ENCODE measurements around the gene VNN1. TPM values are rescaled to one million over a fixed set of nuclear protein-coding genes. Genes with fewer than 3 reads are reported as not detected.
"Not testable (repeated sequence)": the region's sequence is repeated elsewhere in the genome, so short reads cannot be mapped to it uniquely, and the experiment has no call there.

VNN1 gene
- polyA plus RNA-seq, 1 donor from 2014 or later, result not detected

GRCh38 chr6:132708771-132709170, 5.1 kb downstream of the VNN1 start:
- no peaks in the 10 kb centered on the region for H3K9me3 ChIP-seq (ENCODE audit: low read length)
- no peaks in the 10 kb centered on the region for H3K36me3 ChIP-seq (ENCODE audit: insufficient read depth, low read length)
- no peaks in the 10 kb centered on the region for H3K9me2 ChIP-seq (ENCODE audit: insufficient read depth, low read length)
- H3K4me2 ChIP-seq (ENCODE audit: low read length), result no peak overlapping the region
- no peaks in the 10 kb centered on the region for H4K20me1 ChIP-seq (ENCODE audit: insufficient read depth)
- H3K79me2 ChIP-seq (replicated peaks; ENCODE audit: insufficient read depth, low read length), result no peaks in the 10 kb centered on the region
- no peak overlapping the region for H2AFZ ChIP-seq (ENCODE audit: low read depth, low read length)
- H3K27me3 ChIP-seq (ENCODE audit: insufficient read depth, low read depth, low read length), result no peaks in the 10 kb centered on the region
- TF ChIP-seq EZH2 (IDR thresholded peaks at IDR 0.05; ENCODE audit: borderline replicate concordance, insufficient read depth, low read length, poor library complexity, severe bottlenecking) (no peak), MXI1 (conservative IDR thresholded peaks at IDR 0.05; ENCODE audit: poor library complexity, severe bottlenecking) (no peak), TAF1 (IDR thresholded peaks at IDR 0.05; ENCODE audit: low read depth) (no peak), EP300 (conservative IDR thresholded peaks at IDR 0.05; ENCODE audit: poor library complexity, severe bottlenecking) (no peak), REST (IDR thresholded peaks at IDR 0.05; ENCODE audit: borderline replicate concordance) (no peak), SMC3 (conservative IDR thresholded peaks at IDR 0.05; ENCODE audit: poor library complexity) (no peak), POLR2AphosphoS5 (IDR thresholded peaks at IDR 0.05) (no peak), RAD21 (conservative IDR thresholded peaks at IDR 0.05) (no peak)
- TF ChIP-seq, protein P1, sequence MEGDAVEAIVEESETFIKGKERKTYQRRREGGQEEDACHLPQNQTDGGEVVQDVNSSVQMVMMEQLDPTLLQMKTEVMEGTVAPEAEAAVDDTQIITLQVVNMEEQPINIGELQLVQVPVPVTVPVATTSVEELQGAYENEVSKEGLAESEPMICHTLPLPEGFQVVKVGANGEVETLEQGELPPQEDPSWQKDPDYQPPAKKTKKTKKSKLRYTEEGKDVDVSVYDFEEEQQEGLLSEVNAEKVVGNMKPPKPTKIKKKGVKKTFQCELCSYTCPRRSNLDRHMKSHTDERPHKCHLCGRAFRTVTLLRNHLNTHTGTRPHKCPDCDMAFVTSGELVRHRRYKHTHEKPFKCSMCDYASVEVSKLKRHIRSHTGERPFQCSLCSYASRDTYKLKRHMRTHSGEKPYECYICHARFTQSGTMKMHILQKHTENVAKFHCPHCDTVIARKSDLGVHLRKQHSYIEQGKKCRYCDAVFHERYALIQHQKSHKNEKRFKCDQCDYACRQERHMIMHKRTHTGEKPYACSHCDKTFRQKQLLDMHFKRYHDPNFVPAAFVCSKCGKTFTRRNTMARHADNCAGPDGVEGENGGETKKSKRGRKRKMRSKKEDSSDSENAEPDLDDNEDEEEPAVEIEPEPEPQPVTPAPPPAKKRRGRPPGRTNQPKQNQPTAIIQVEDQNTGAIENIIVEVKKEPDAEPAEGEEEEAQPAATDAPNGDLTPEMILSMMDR (IDR thresholded peaks at IDR 0.05; ENCODE audit: poor library complexity, severe bottlenecking), result no peak
- H3K4me3 ChIP-seq (ENCODE audit: low read length), result no peak overlapping the region
- H3K27ac ChIP-seq (ENCODE audit: low read length), result no peak overlapping the region
- H3F3A ChIP-seq (ENCODE audit: insufficient read depth, low read length, poor library complexity, severe bottlenecking), result no peaks in the 10 kb centered on the region
- no peak overlapping the region for H3K9ac ChIP-seq (ENCODE audit: low read length)

DNA sequence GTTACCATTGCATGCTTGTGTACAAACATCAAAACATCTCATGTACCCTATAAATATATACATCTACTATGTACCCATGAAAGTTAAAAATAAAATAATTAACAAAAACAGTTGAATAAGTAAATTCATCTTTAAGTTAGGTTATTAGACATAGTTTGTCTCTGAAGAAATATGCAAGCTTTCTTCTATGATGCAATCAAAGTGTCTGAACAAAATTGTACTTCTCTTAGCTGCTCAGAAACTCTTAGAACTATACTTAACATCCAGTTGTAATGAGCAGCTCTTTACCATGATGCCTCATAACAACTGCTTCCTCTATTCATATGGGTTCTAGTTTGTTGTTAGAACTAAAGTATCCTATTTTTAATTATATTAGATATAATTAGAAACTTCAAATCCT, 5.9 kb downstream of the VNN1 start:
- no peaks in the 10 kb centered on the region for H3K27me3 ChIP-seq (ENCODE audit: insufficient read depth, low read depth, low read length)
- TF ChIP-seq, protein P1 (IDR thresholded peaks at IDR 0.05; ENCODE audit: poor library complexity, severe bottlenecking), result no peak
- no peak for TF ChIP-seq MXI1 (conservative IDR thresholded peaks at IDR 0.05; ENCODE audit: poor library complexity, severe bottlenecking)
- no peak for TF ChIP-seq POLR2AphosphoS5 (IDR thresholded peaks at IDR 0.05)
- TF ChIP-seq SMC3 (conservative IDR thresholded peaks at IDR 0.05; ENCODE audit: poor library complexity), result no peak
- no peak for TF ChIP-seq RAD21 (conservative IDR thresholded peaks at IDR 0.05)
- TF ChIP-seq EP300 (conservative IDR thresholded peaks at IDR 0.05; ENCODE audit: poor library complexity, severe bottlenecking), result no peak
- no peak for TF ChIP-seq TAF1 (IDR thresholded peaks at IDR 0.05; ENCODE audit: low read depth)
- TF ChIP-seq REST (IDR thresholded peaks at IDR 0.05; ENCODE audit: borderline replicate concordance), result no peak
- TF ChIP-seq EZH2 (IDR thresholded peaks at IDR 0.05; ENCODE audit: borderline replicate concordance, insufficient read depth, low read length, poor library complexity, severe bottlenecking), result no peak

GRCh38 chr6:132706756-132707155, 7.1 kb downstream of the VNN1 start:
- not testable (repeated sequence) for H3K9me3 ChIP-seq (ENCODE audit: low read length); H3K9ac ChIP-seq (ENCODE audit: low read length); H3K4me2 ChIP-seq (ENCODE audit: low read length); H3K27me3 ChIP-seq (ENCODE audit: insufficient read depth, low read depth, low read length); H3K79me2 ChIP-seq (replicated peaks; ENCODE audit: insufficient read depth, low read length); H3K27ac ChIP-seq (ENCODE audit: low read length); H3F3A ChIP-seq (ENCODE audit: insufficient read depth, low read length, poor library complexity, severe bottlenecking); H3K9me2 ChIP-seq (ENCODE audit: insufficient read depth, low read length); H3K36me3 ChIP-seq (ENCODE audit: insufficient read depth, low read length); H4K20me1 ChIP-seq (ENCODE audit: insufficient read depth); H3K4me3 ChIP-seq (ENCODE audit: low read length); H2AFZ ChIP-seq (ENCODE audit: low read depth, low read length)

More for the DNA sequence above, 5.9 kb downstream of the VNN1 start:
- Histone ChIP-seq H3F3A (ENCODE audit: insufficient read depth, low read length, poor library complexity, severe bottlenecking) (no peaks in the 10 kb centered on the region), H3K36me3 (ENCODE audit: insufficient read depth, low read length) (no peaks in the 10 kb centered on the region), H4K20me1 (ENCODE audit: insufficient read depth) (no peaks in the 10 kb centered on the region), H3K4me2 (ENCODE audit: low read length) (no peak overlapping the region), H2AFZ (ENCODE audit: low read depth, low read length) (no peak overlapping the region), H3K9me3 (ENCODE audit: low read length) (no peaks in the 10 kb centered on the region), H3K9me2 (ENCODE audit: insufficient read depth, low read length) (no peaks in the 10 kb centered on the region), H3K4me3 (ENCODE audit: low read length) (no peak overlapping the region), H3K9ac (ENCODE audit: low read length) (no peak overlapping the region), H3K27ac (ENCODE audit: low read length) (no peak overlapping the region), H3K79me2 (replicated peaks; ENCODE audit: insufficient read depth, low read length) (no peaks in the 10 kb centered on the region)
